HG03039 (cell line): ENCODE measurements around the gene PODXL.
"Not testable (repeated sequence)": the region's sequence is repeated elsewhere in the genome, so short reads cannot be mapped to it uniquely, and the experiment has no call there.

Source experiments
- ATAC-seq: cut with Tn5 transposase; IDR thresholded peaks from one replicate; pipeline ENCODE4 v1.9.1; 2021; ENCODE audit warnings: mild to moderate bottlenecking, moderate library complexity; ENCODE audit not compliant: unreplicated experiment

Gene PODXL

GRCh38 chr7:131513245-131514061, 43.0 kb downstream of the PODXL start:
- peak; percentile 96 for ATAC-seq

DNA sequence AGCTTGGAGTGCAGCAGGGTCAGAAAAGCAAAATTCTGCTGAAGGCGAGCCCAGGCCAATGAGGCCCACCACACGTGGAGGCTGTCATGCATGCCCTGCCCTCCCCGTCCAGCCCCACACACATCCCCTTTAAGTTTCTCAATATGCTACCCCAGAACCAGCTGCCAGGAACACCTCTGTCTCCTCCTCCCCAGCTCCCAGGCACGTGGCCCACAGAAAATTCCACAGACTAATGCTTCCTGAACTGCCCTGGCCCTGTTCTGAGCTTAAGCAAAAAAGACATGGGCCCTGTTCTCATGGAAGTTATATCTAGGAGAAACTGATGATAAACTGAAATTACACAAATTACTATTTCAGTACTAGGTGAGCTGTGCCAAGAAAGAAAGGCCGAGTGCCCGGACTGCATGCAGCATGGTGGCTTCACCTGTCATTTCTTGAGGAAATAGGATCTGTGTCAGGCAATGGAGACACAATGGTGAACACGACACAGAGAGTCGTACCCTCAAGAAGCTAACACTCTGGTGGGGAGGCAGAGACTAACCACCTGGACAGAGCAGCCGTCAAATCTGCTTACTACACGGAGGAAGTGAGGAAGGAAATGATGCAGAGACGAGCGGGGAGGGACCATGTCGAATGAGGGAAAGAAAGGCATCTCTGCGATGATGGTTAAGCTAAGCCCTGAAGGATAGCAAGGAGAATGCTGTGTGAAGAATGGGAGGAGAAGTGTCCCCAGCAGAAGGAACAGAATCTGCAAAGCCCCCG, 44.5 kb downstream of the PODXL start:
- ATAC-seq: no peak

DNA sequence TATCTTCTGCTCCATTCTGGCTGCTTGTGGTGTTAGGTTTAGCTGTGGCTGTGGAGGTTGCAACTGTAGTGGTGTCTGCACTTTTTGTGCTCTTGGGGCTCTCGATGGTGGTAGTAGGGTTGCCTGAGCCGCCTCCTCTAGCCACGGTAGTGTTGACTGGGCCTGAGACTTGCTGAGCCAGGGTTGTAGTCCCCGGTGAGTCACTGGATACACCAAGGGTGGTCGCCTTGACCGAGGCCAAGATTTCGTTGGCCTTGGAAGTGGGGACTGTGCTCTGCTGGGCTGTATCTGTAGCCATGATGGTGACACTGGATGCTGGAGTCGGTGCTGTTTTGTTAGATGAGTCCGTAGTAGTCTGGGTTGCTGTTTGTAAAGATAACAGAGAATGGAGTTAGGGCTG, 45.4 kb downstream of the PODXL start:
- ATAC-seq: no peak

- no peak for ATAC-seq
These were observed 46.6 kb downstream of the PODXL start for GRCh38 chr7:131509781-131510180.

- ATAC-seq: no peak
These were observed 47.5 kb downstream of the PODXL start for GRCh38 chr7:131508754-131509486.

DNA sequence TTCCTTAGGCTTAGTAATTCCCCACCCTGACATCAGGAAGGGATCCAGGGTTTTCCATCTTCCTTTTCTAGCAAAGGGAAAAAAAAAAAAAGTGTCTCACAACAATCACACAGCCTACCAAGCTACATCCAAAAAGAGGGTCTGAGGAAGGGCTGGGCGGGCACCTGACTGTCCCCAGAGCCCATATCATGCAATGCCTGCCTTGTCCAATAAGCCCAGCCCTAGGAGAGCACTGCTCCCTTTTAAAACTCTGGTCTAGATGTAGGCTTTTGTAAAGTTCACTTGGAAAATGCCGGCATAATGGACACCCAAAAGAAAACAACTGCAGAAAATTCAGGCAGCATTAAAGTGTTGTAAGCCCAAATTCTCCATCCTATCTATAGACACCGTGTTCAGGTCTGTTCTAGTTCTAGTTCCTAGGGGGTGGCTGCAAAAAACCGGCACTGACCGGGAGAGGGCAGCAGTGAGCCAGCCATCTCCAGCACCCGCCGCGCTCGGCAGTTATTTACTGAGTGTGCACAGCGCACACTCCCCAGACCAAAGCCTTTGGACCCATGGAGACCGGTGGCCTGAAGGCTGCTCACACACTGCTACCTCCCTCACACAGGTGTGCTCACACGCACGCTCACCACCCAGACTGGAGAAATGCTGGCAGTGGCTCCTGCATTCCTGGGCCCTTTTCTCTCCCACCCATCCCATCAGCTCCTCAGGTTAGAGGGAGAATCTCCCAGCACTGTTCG, 48.7 kb downstream of the PODXL start:
- no peak for ATAC-seq

GRCh38 chr7:131506597-131506996, 49.8 kb downstream of the PODXL start:
- no peak for ATAC-seq

DNA sequence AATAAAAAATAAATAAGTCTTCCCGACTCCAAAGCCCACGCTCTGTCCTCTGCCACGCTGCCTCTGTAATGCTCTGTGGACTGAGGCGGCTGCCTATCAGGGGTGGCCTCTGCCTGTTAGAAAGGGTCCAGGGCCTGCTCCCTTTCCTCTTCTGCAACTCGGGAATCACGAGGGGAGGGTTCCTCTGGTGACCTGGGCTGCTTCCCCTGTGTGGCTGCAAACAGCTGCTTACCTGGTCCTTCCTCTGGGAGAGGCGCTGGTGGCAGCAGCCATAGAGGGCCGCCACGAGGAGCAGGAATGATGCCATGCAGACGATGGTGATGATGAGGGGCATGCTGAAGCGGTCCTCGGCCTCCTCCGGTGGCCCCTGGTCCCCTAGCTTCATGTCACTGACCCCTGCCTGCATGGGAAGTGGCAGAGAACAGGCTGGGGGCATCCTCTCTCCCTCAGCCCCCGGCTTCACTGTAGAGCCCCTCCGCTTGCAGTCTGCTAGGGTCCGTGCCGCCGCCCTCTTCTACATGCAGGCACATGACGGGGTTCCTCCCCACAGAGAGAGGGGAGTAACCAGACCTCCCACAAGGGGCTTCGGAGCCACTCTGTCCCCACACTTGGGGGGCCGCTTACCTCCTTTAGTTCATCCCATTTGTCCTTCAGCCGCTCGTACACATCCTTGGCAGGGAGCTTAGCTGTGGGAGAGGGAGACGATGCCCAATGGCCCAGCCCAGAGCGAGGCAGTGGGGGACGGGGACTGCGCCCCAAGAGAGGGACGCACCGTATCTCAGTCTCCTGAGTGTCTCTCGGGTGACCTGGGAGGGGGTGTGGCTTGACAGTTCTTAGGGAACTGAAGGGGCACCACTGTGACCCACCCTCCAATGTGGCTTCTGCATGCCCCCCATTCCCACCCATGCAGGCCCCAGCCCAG, 50.5 kb downstream of the PODXL start:
- no peak for ATAC-seq

DNA sequence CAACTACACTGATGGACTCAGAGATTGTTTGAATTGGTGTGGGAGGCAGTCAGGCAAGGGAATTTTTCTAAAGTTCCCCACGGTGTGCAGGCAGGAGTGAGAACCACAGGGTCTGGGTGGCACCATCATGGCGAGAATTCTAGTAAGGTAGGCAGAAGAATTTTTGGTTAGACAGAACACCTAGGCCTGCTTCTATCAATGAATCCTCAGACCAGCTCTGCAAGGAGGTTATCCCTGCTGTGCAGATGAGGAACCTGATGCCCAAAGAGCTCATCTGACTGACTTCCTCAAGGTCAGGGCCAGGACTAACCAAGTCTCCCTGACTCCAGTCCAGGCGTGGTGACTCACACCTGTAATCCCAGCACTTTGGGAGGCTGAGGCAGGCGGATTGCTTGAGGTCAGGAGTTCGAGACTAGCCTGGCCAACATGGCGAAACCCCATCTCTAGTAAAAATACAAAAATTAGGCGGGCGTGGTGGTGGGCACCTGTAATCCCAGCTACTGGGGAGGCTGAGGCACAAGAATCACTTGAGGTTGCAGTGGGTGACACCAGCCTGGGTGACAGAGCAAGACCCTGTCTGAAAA, 51.3 kb downstream of the PODXL start:
- not testable (repeated sequence) for ATAC-seq

GRCh38 chr7:131504157-131504899, 52.1 kb downstream of the PODXL start:
- no peak for ATAC-seq

DNA sequence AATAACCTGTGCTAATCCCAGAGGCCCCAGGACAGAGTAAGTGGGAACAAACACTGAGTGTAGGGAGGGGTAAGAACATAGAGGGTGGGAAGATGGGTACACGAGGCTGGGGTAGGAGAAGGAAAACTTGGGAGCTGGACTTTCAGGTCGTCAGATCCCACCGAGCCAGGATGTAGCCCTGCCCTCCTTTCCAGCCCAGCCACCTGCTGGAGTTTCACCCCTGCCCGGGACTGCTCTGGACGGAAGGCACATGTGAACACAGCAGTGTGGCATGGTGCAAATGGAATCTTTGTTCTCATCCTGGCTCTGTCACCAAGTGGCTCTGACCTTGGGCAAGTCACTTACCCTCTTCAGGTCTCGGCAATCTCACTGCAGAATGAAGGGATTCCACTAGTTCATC, 52.8 kb downstream of the PODXL start:
- ATAC-seq: no peak

DNA sequence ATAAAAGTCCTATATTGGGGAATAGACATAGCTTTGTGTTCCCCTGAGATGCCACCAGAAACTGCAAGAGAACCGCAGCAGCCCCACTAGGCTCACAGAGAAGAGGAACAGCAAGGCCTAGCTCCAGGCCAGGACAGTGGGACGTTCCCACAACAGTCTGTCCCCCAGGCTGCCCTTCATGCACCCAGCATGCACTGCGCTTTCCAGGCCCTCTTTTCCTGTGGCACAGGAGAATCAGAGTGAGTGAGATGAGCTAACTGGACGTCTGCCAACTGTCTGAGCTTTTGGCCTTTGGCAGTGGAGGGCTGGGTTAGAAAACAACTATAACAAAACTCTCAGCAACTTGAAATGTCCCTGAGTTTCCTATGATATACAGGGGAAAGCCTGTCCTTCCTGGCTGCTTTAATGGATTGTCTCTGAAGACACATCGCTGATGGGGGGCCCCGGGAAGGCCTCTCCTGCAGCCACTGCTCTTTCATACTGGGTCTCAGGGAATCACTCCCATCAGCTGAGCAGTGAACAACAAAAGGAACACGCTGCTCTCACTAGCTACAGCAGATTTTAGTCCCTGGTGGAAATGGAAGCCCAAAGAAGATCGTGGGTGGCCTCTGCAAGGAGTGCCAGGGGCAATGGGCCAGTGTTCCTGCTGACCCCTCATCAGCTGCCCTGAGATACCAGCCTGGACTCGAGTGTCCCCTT, 53.5 kb downstream of the PODXL start:
- ATAC-seq: no peak

GRCh38 chr7:131501930-131502685, 54.3 kb downstream of the PODXL start:
- ATAC-seq: no peak

GRCh38 chr7:131501422-131501821, 55.0 kb downstream of the PODXL start:
- peak; percentile 79 for ATAC-seq

GRCh38 chr7:131500357-131500756, 56.1 kb downstream of the PODXL start:
- ATAC-seq: no peak

GRCh38 chr7:131499801-131500200, 56.6 kb downstream of the PODXL start:
- ATAC-seq: no peak

GRCh38 chr7:131498237-131498885, 58.1 kb downstream of the PODXL start:
- no peak for ATAC-seq
